ENCODE data around the gene SFXN1. TPM values are rescaled to one million over a fixed set of nuclear protein-coding genes. Genes with fewer than 3 reads are reported as not detected.
A peak's percentile ranks its signal among the peaks of the same experiment; 100 is the strongest.

Gene SFXN1
- total and polyA plus RNA-seq, 5 donors from 2014 or later: 63.5 to 83.8 (median 80.3) TPM

GRCh38 chr5:175517824-175518450 is 39.6 kb downstream of the SFXN1 start:
- H3K4me3 Mint-ChIP-seq: peak overlapping the region; percentile 28 to 66 (median 44)
- H3K4me1 ChIP-seq (ENCODE audit: control insufficient read depth, insufficient read depth, low read length, poor library complexity, severe bottlenecking): peaks cover 36% of the 10 kb centered on the region
- H3K4me3 ChIP-seq (ENCODE audit: low read depth, low read length): peak overlapping the region; percentile 64
- H3K27ac Mint-ChIP-seq: peak overlapping the region; percentile 86 to 95 (median 90)
- H3K36me3 ChIP-seq (ENCODE audit: control insufficient read depth, insufficient read depth, low read length): peaks cover 45% of the 10 kb centered on the region
- peaks cover 2 to 7% (median 6%) of the 10 kb centered on the region in 7 donors for H3K9me3 Mint-ChIP-seq
- H3K36me3 Mint-ChIP-seq: peaks cover 62% of the 10 kb centered on the region
- H3K9me3 ChIP-seq (ENCODE audit: control insufficient read depth in 2 of 2, low read length in 2 of 2): peaks cover 4 to 7% of the 10 kb centered on the region in 2 experiments
- peaks cover 33 to 65% (median 55%) of the 10 kb centered on the region in 4 donors for H3K4me1 Mint-ChIP-seq
- H3K27me3 ChIP-seq (ENCODE audit: control insufficient read depth, insufficient read depth, low read length): no peaks in the 10 kb centered on the region
- DNase-seq: peak in 2 of 3 donors; percentile 25 to 51
- no peaks in the 10 kb centered on the region for H3K27me3 Mint-ChIP-seq
- H3K27ac ChIP-seq (ENCODE audit: insufficient read depth, low read length, poor library complexity, severe bottlenecking): peak overlapping the region; percentile 48
- peak; percentile 38 to 40 for ATAC-seq (ENCODE audit: low read depth in 2 of 2)

- Mint-ChIP-seq H3K36me3 (peaks cover 56% of the 10 kb centered on the region), H3K9me3 (peaks cover 2 to 7% (median 6%) of the 10 kb centered on the region in 7 donors), H3K27me3 (no peaks in the 10 kb centered on the region), H3K4me3 (peak overlapping the region in 2 of 4 donors; percentile 16 to 17), H3K4me1 (peaks cover 38 to 67% (median 56%) of the 10 kb centered on the region in 4 donors), H3K27ac (peak overlapping the region; percentile 1 to 97 (median 2))
- Histone ChIP-seq H3K36me3 (ENCODE audit: control insufficient read depth, insufficient read depth, low read length) (peaks cover 35% of the 10 kb centered on the region), H3K9me3 (ENCODE audit: control insufficient read depth in 2 of 2, low read length in 2 of 2) (peaks cover 4 to 7% of the 10 kb centered on the region in 2 experiments), H3K4me1 (ENCODE audit: control insufficient read depth, insufficient read depth, low read length, poor library complexity, severe bottlenecking) (peaks cover 37% of the 10 kb centered on the region), H3K27ac (ENCODE audit: insufficient read depth, low read length, poor library complexity, severe bottlenecking) (no peak overlapping the region), H3K27me3 (ENCODE audit: control insufficient read depth, insufficient read depth, low read length) (no peaks in the 10 kb centered on the region), H3K4me3 (ENCODE audit: low read depth, low read length) (no peak overlapping the region)
- no peak for ATAC-seq (ENCODE audit: low read depth in 2 of 2)
- no peak for DNase-seq
These were observed 40.6 kb downstream of the SFXN1 start for GRCh38 chr5:175519006-175519405.

- Mint-ChIP-seq H3K9me3 (peaks cover 2 to 7% (median 6%) of the 10 kb centered on the region in 7 donors), H3K36me3 (peaks cover 57% of the 10 kb centered on the region), H3K4me3 (peak overlapping the region in 3 of 4 donors; percentile 69 to 79 (median 70)), H3K4me1 (peaks cover 49 to 80% (median 63%) of the 10 kb centered on the region in 4 donors), H3K27ac (peak overlapping the region; percentile 89 to 97 (median 90)), H3K27me3 (no peaks in the 10 kb centered on the region)
- Histone ChIP-seq H3K4me1 (ENCODE audit: control insufficient read depth, insufficient read depth, low read length, poor library complexity, severe bottlenecking) (peaks cover 37% of the 10 kb centered on the region), H3K4me3 (ENCODE audit: low read depth, low read length) (no peak overlapping the region), H3K36me3 (ENCODE audit: control insufficient read depth, insufficient read depth, low read length) (peaks cover 26% of the 10 kb centered on the region), H3K27me3 (ENCODE audit: control insufficient read depth, insufficient read depth, low read length) (no peaks in the 10 kb centered on the region), H3K9me3 (ENCODE audit: control insufficient read depth in 2 of 2, low read length in 2 of 2) (peaks cover 4 to 7% of the 10 kb centered on the region in 2 experiments), H3K27ac (ENCODE audit: insufficient read depth, low read length, poor library complexity, severe bottlenecking) (no peak overlapping the region)
- DNase-seq: peak in 1 of 3 donors; percentile 45
- peak; percentile 10 to 11 for ATAC-seq (ENCODE audit: low read depth in 2 of 2)
These were observed 42.0 kb downstream of the SFXN1 start for GRCh38 chr5:175520321-175520720.

GRCh38 chr5:175520873-175521272 is 42.5 kb downstream of the SFXN1 start:
- Mint-ChIP-seq H3K27me3 (no peaks in the 10 kb centered on the region), H3K4me3 (peak overlapping the region in 3 of 4 donors; percentile 45 to 79 (median 70)), H3K27ac (peak overlapping the region; percentile 89 to 97 (median 90)), H3K9me3 (peaks cover 2 to 7% (median 6%) of the 10 kb centered on the region in 7 donors), H3K4me1 (peaks cover 49 to 77% (median 63%) of the 10 kb centered on the region in 4 donors), H3K36me3 (peaks cover 51% of the 10 kb centered on the region)
- H3K4me3 ChIP-seq (ENCODE audit: low read depth, low read length): peak overlapping the region; percentile 65
- ATAC-seq (ENCODE audit: low read depth in 2 of 2): no peak
- peak overlapping the region; percentile 58 for H3K27ac ChIP-seq (ENCODE audit: insufficient read depth, low read length, poor library complexity, severe bottlenecking)
- H3K36me3 ChIP-seq (ENCODE audit: control insufficient read depth, insufficient read depth, low read length): peaks cover 26% of the 10 kb centered on the region
- peaks cover 4 to 7% of the 10 kb centered on the region in 2 experiments for H3K9me3 ChIP-seq (ENCODE audit: control insufficient read depth in 2 of 2, low read length in 2 of 2)
- no peak for DNase-seq
- peaks cover 37% of the 10 kb centered on the region for H3K4me1 ChIP-seq (ENCODE audit: control insufficient read depth, insufficient read depth, low read length, poor library complexity, severe bottlenecking)
- H3K27me3 ChIP-seq (ENCODE audit: control insufficient read depth, insufficient read depth, low read length): no peaks in the 10 kb centered on the region

GRCh38 chr5:175521313-175521833 is 43.0 kb downstream of the SFXN1 start:
- Mint-ChIP-seq H3K4me3 (peak overlapping the region; percentile 0 to 79 (median 58)), H3K9me3 (peaks cover 2 to 7% (median 6%) of the 10 kb centered on the region in 7 donors), H3K4me1 (peaks cover 49 to 76% (median 62%) of the 10 kb centered on the region in 4 donors), H3K27me3 (no peaks in the 10 kb centered on the region), H3K36me3 (peaks cover 52% of the 10 kb centered on the region), H3K27ac (peak overlapping the region; percentile 89 to 97 (median 90))
- Histone ChIP-seq H3K27ac (ENCODE audit: insufficient read depth, low read length, poor library complexity, severe bottlenecking) (peak overlapping the region; percentile 58), H3K27me3 (ENCODE audit: control insufficient read depth, insufficient read depth, low read length) (no peaks in the 10 kb centered on the region), H3K4me1 (ENCODE audit: control insufficient read depth, insufficient read depth, low read length, poor library complexity, severe bottlenecking) (peaks cover 37% of the 10 kb centered on the region), H3K9me3 (ENCODE audit: control insufficient read depth in 2 of 2, low read length in 2 of 2) (peaks cover 4 to 7% of the 10 kb centered on the region in 2 experiments), H3K36me3 (ENCODE audit: control insufficient read depth, insufficient read depth, low read length) (peaks cover 28% of the 10 kb centered on the region), H3K4me3 (ENCODE audit: low read depth, low read length) (peak overlapping the region; percentile 65)
- peak in 2 of 3 donors; percentile 51 to 72 for DNase-seq
- peak; percentile 64 to 67 for ATAC-seq (ENCODE audit: low read depth in 2 of 2)

- no peak overlapping the region for H3K4me3 ChIP-seq (ENCODE audit: low read depth, low read length)
- no peak for DNase-seq
- ATAC-seq (ENCODE audit: low read depth in 2 of 2): no peak
- H3K9me3 ChIP-seq (ENCODE audit: control insufficient read depth in 2 of 2, low read length in 2 of 2): peaks cover 4 to 7% of the 10 kb centered on the region in 2 experiments
- H3K4me1 ChIP-seq (ENCODE audit: control insufficient read depth, insufficient read depth, low read length, poor library complexity, severe bottlenecking): peaks cover 30% of the 10 kb centered on the region
- Mint-ChIP-seq H3K4me1 (peaks cover 32 to 60% (median 44%) of the 10 kb centered on the region in 4 donors), H3K36me3 (peaks cover 43% of the 10 kb centered on the region), H3K27me3 (no peaks in the 10 kb centered on the region), H3K9me3 (peaks cover 1 to 6% (median 4%) of the 10 kb centered on the region in 7 donors), H3K4me3 (peak overlapping the region in 2 of 4 donors; percentile 53 to 73), H3K27ac (peak overlapping the region; percentile 41 to 76 (median 60))
- H3K27me3 ChIP-seq (ENCODE audit: control insufficient read depth, insufficient read depth, low read length): no peaks in the 10 kb centered on the region
- H3K27ac ChIP-seq (ENCODE audit: insufficient read depth, low read length, poor library complexity, severe bottlenecking): no peak overlapping the region
- H3K36me3 ChIP-seq (ENCODE audit: control insufficient read depth, insufficient read depth, low read length): peaks cover 37% of the 10 kb centered on the region
These were observed 44.9 kb downstream of the SFXN1 start for GRCh38 chr5:175523292-175523691.

- Histone ChIP-seq H3K27me3 (ENCODE audit: control insufficient read depth, insufficient read depth, low read length) (no peaks in the 10 kb centered on the region), H3K36me3 (ENCODE audit: control insufficient read depth, insufficient read depth, low read length) (peaks cover 34% of the 10 kb centered on the region), H3K27ac (ENCODE audit: insufficient read depth, low read length, poor library complexity, severe bottlenecking) (no peak overlapping the region), H3K4me1 (ENCODE audit: control insufficient read depth, insufficient read depth, low read length, poor library complexity, severe bottlenecking) (peaks cover 30% of the 10 kb centered on the region), H3K4me3 (ENCODE audit: low read depth, low read length) (no peak overlapping the region), H3K9me3 (ENCODE audit: control insufficient read depth in 2 of 2, low read length in 2 of 2) (peaks cover 0 to under 1% of the 10 kb centered on the region in 2 experiments)
- Mint-ChIP-seq H3K4me3 (peak overlapping the region in 2 of 4 donors; percentile 6 to 54), H3K36me3 (peaks cover 40% of the 10 kb centered on the region), H3K27me3 (no peaks in the 10 kb centered on the region), H3K27ac (no peak overlapping the region), H3K9me3 (no peaks in the 10 kb centered on the region), H3K4me1 (peaks cover 27 to 56% (median 39%) of the 10 kb centered on the region in 4 donors)
- DNase-seq: no peak
- ATAC-seq (ENCODE audit: low read depth in 2 of 2): no peak
These were observed 45.9 kb downstream of the SFXN1 start for GRCh38 chr5:175524211-175524610.

Data from CD4-positive, CD25-positive, alpha-beta regulatory T cell (primary cell).